Inflammatory macrophage treated with lipopolysaccharide for 4 hours (primary cell): Measurements from ENCODE around the gene SH3PXD2A.
A peak's percentile ranks its signal among the peaks of the same experiment; 100 is the strongest.
"Not testable (repeated sequence)": the region's sequence is repeated elsewhere in the genome, so short reads cannot be mapped to it uniquely, and the experiment has no call there.

ENCODE experiments used
- DNase-seq: peaks from one replicate; pipeline ENCODE4 v3.0.0-alpha.2; 2020

Gene SH3PXD2A

DNA sequence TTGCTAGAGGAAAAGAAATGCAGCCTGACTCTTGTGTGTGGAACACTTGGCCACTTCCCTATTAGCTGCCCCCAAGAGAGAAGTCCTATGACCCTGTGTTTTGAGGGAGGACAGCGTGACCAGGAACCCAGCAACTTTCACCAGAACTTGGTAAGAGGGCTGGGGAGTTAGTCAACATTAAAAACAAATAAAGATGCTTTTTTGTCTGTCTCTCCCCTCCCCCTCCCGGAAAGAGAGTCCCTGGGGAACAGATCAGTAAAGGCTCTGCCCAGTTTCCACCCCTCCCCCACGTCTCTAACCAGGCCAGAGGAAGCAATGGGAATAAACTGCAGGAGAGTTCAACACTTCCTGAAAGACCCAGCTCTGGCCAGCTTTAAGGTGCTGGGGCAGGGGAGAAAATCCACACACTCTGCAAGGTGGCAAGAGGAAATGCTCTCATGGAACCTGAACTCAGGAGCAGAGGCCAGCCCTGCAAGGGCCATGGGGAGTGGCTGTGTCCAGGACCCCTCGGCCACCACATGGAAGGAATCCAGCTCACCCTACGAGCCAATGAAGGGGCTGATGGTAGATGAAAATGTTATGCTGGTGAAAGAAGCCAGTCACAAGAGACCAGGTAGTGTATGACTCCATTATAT is 21.5 kb downstream of the SH3PXD2A start:
- peak; percentile 57 for DNase-seq

DNA sequence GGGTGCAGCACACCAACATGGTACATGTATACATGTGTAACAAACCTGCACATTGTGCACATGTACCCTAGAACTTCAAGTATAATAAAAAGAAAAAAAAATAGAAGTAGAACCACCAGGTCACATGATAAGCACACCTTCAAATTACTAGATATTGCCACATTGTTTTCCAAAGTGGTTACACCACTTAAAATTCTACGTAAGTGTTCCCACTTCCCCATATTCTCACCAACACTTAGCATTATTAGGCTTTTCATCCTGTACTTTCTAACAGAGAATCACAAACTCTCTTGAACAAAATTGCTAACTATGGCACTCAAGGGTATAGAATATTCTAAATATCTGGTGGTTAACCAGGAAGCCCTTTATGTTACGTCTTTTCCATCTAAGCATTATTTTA is 22.6 kb downstream of the SH3PXD2A start:
- no peak for DNase-seq

- no peak for DNase-seq
Observed at GRCh38 chr10:103829838-103830465, 25.4 kb downstream of the SH3PXD2A start.

DNA sequence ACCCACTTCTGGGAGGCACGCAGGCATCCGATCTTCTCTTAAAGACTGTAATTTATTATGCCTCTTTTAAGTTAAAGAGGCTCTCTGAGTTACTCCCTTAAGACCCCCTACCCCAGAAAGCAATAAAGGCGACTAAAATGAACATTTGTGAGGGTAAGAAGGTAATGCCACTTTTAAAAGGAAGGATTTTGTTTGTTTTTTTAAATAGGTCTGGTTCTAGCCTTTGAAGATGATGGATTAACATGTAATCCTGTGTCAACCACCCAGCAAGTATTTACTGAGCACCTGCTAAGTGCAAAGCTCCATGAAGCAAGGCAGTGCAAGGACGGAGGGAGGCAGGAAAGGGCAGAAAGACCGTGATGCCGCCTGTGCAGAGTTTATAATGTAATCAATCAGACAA is 26.1 kb downstream of the SH3PXD2A start:
- DNase-seq = no peak

GRCh38 chr10:103828587-103829197 is 26.7 kb downstream of the SH3PXD2A start:
- DNase-seq = no peak

DNA sequence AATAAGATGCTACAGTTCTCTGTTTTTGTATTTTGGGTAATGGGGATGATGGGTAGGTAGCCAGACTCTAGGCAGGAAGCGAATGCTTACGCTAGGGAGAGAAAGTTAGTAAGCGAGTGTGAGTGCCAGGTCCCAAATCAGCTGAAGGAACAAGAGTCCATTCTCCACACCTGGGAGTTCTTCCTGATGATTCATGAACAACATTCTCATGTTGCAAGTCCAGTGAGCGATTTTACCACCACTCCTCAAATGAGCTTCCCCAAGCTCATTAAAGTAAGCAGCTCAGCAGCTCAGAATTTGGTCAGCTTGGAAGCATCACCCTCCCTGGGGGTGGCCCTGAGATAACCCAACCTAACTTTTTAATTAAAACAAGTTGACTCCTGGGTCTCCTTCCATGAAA is 27.3 kb downstream of the SH3PXD2A start:
- no peak for DNase-seq

DNA sequence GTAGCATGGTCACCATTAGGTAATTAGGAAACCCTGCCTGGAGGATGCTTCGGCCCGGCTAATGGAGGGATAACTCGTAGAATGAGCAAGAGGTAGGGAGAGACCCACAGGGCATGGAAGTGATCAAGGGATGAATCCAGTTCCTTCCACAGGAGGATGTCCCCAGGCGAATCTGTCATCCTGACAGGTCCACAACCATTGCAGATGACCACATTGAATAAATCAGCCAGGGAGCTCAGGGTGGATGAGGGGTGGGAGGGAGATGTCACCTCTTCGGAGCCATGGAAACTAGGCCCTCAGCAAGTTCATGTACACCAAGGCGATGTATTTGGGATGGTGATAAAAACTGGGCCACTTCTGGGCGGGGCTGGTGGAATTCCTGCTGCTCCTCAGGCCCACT is 28.5 kb downstream of the SH3PXD2A start:
- no peak for DNase-seq

- no peak for DNase-seq
Observed at GRCh38 chr10:103824281-103824680, 31.1 kb downstream of the SH3PXD2A start.

DNA sequence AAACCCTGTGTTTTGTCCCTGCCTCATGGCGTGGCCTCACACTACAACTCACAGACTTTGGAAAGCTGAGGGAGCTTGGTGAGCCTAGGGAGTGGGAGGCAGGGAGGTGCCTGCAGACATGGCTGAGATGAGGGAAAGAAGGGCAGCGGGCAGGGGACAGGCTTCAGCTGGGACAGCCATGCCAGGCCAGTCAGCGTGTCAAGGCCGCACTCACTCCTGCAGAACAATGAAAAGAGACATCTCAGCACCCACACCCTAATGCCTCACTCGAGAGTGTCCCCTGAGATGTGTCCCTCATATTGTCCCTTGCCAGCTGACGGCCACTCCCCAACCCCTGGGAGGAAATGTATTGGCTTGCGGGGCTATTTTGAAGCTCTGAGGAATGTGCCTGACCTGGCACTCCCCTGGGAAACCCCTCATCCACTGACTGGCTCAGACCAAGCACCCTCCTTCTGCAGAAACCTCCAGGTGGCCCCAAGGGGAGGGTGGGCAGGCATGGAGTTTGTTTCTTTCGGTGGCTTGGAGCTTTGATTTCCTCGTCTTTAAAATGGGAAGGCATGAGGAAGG is 31.6 kb downstream of the SH3PXD2A start:
- no peak for DNase-seq

- DNase-seq = no peak
Observed at GRCh38 chr10:103822800-103823199, 32.6 kb downstream of the SH3PXD2A start.

GRCh38 chr10:103822107-103822716 is 33.2 kb downstream of the SH3PXD2A start:
- no peak for DNase-seq

DNA sequence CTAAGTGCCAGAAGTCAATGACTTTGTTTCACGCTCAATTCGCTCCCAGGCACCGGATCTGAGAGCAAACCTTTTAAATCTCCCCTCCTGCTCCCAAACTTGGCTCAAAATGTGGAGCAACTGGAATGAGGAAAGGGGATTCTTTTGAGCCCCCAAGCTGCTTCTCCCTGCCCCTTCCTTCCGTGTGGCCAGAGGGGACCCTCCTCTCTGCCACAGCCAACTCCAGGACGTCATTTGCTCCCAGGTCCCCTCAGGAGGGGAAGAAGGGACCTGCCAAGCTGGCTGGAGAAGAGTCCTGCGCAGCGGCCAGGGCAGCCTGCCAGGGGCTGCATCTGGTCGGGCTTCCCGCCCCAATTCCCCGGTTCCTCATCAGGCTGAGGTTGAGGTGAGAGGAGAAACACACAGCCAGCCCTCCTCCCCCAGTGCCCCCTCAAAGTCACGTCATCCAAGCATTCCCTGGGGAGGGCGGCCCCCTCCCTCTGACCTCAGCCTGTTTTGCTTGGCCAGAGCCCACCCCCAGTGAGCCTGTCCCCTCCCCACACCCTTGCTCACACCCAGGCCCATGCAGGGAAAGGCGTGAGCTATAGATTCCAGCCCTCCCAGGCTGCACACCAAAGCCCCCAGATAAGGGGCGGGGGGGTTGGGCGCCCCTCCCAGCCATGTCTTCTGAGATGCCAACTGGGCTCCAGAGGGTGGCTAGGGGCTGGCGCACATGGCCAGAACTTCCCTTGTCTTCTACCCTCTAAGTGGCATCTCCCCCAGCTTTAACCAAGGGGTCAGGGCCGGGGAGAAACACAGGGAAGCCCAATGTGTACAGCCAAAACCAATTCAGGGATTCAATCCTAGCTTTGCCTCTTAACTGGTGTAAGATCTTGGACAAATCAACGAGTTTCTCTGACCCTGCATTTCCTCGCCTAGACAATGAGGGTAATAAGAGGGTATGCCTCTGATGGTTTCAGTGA is 35.0 kb downstream of the SH3PXD2A start:
- DNase-seq = no peak

- DNase-seq = no peak
Observed at GRCh38 chr10:103819493-103819892, 35.9 kb downstream of the SH3PXD2A start.

DNA sequence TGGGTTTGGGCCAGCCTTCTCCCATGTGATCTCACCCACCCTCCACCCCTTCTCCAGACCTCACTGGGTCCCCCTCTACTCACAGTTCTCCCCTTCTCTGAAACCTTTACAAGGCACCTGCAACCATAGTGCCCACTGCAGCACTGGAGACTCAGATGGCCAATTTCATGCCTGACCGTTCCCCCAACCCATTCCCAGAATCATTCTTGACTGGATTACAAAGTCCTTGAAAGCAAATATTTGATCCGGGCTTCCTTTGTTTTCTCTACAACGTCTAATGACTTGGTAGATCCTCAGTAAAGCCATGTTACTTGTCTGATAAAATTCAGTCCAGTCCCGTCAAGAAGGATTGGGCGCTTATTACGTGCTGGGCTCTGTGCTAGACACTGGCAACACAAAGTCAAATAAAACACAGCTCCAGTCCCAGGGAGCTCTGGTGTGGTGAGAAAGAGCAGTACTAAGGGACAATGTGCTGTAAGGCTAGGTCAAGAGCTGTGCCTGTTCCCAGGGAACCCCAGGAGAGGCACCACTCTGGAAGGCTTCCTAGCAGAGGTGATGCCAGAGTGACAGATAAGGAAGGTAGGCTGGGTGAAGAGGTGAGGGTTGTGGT is 36.5 kb downstream of the SH3PXD2A start:
- DNase-seq = no peak

GRCh38 chr10:103818105-103818504 is 37.3 kb downstream of the SH3PXD2A start:
- DNase-seq = no peak

DNA sequence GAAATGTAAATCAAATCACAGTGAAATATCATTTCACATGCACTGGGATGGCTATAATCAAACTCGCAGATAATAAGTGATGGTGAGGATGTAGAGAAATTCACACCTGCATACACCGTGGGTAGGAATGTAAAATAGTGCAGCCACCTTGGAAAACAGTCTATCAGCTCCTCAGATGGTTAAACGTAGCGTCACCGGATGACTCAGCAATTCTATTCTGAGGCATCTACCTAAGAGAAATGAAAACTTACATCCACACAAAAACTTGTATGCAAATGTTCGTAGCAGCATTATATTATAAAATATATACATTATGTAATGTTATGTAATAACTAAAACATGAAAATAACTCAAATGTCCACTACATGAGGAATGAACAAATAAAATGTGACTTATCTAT is 38.9 kb downstream of the SH3PXD2A start:
- DNase-seq = peak; percentile 3

DNA sequence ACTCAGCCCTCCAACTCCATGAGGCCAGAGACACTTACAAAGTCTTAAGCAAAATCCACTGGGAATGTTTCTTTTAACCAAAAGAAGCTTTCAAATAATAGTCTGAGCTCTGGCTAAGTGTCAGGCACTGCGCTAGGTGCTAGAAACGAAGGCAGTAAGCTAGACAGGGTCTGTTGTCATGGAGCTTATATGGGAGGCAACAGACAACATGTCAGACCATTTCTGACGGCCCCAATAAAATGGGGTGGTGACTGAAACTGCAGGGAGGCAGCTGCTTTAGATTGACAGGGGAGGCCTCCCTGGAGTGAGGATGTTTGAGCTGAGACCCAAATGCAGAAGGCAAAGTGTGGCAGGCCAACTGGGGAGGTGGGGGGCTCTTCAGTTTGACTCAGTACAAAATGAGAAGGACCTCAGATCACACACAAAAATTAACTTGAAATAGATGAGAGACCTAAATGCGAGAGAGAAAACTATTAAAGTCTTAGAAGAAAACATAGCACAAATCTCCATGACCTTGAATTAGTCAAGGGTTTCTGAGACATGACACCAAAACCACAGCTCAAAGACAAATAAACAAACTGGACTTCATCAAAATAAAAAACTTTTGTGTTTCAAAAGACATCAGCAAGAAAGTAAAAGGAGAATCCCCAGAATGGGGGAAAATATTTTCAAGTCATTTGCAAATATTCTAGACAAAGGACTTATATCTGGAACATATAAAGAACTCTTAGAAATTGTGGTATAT is 40.6 kb downstream of the SH3PXD2A start:
- no peak for DNase-seq

DNA sequence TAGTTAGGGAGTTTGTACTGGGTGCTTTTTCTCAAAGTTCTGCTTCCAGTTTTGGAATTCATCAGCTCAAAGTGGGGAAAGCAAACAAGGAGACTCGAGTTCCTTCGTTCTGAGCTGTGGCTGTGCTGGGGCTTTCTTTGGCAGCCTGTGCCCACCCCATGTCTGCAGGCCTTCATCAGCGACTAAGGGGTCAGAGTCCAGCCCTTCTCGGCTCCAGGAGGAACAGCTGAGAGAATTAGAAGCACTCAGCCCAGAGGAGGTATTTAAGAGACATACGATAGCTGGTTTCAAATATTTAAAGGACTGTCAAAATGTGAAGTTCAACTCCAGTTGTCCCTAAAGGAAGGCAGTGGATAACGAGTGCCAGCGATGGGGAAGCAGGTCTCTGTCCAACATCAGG is 41.3 kb downstream of the SH3PXD2A start:
- DNase-seq = no peak

- DNase-seq = not testable (repeated sequence)
Observed at GRCh38 chr10:103813312-103813711, 42.1 kb downstream of the SH3PXD2A start.

GRCh38 chr10:103812432-103812831 is 42.9 kb downstream of the SH3PXD2A start:
- peak; percentile 41 for DNase-seq

DNA sequence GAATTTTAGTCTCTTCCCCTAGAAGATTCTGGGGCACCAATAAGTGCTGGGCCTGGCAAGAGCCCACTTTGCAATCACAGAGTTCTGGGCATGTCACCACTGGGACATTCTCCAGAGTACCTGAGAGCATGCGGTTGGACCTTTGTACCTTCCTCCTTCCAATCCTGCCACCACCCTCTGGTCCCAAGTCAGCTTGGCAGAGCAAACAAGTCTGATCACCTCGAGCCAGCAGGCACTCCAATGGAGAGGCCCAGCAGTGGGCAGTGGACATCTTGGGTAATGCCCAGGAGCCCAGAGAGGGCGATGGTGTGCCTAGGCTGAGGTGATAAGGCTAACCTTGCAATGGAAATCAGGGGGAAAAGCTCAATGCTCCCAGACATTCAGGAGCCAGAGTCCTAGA is 43.4 kb downstream of the SH3PXD2A start:
- DNase-seq = no peak
